ENCODE results near the gene MPRIP.

DNA sequence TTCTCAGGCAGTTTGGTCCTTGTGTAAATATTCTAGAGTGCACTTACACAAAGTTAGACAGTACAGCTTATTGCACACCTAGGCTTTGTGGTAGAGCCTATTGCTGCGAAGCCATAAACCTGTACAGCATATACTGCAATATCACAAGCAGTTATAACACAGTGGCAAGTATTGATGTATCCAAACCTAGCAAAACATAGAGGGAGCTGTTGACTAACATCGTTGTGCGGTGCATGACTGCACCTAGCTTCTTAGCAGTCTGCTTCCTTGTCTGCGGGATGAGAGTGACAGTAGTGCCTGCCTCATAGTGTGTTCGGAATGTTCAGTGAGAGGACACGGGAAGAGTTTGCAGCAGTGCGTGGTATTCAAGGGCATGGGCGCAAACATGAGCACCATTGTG lies 78.9 kb downstream of the MPRIP start:
- TF ChIP-seq ZFP3 (CRISPR knock-in tag; IDR thresholded peaks at IDR 0.05) (no peak), ZFP30 (CRISPR knock-in tag; IDR thresholded peaks at IDR 0.05) (no peak), TOX (CRISPR knock-in tag; IDR thresholded peaks at IDR 0.05; ENCODE audit: borderline replicate concordance) (no peak), ZNF565 (CRISPR knock-in tag; conservative IDR thresholded peaks at IDR 0.05; ENCODE audit: low read depth) (no peak), CREB5 (CRISPR knock-in tag; IDR thresholded peaks at IDR 0.05; ENCODE audit: low read depth) (no peak), ZNF8 (CRISPR knock-in tag; IDR thresholded peaks at IDR 0.05) (no peak), RARB (CRISPR knock-in tag; IDR thresholded peaks at IDR 0.05) (no peak), ISL1 (CRISPR knock-in tag; IDR thresholded peaks at IDR 0.05) (no peak), TCF4 (CRISPR knock-in tag; IDR thresholded peaks at IDR 0.05; ENCODE audit: borderline replicate concordance) (no peak), PATZ1 (CRISPR knock-in tag; IDR thresholded peaks at IDR 0.05; ENCODE audit: borderline replicate concordance) (no peak), CSDC2 (CRISPR knock-in tag; IDR thresholded peaks at IDR 0.05) (no peak)
- TF ChIP-seq, protein P1, sequence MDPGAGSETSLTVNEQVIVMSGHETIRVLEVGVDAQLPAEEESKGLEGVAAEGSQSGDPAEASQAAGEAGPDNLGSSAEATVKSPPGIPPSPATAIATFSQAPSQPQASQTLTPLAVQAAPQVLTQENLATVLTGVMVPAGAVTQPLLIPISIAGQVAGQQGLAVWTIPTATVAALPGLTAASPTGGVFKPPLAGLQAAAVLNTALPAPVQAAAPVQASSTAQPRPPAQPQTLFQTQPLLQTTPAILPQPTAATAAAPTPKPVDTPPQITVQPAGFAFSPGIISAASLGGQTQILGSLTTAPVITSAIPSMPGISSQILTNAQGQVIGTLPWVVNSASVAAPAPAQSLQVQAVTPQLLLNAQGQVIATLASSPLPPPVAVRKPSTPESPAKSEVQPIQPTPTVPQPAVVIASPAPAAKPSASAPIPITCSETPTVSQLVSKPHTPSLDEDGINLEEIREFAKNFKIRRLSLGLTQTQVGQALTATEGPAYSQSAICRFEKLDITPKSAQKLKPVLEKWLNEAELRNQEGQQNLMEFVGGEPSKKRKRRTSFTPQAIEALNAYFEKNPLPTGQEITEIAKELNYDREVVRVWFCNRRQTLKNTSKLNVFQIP (CRISPR knock-in tag; IDR thresholded peaks at IDR 0.05; ENCODE audit: borderline replicate concordance, low read depth), result no peak
- TF ChIP-seq, protein P2, sequence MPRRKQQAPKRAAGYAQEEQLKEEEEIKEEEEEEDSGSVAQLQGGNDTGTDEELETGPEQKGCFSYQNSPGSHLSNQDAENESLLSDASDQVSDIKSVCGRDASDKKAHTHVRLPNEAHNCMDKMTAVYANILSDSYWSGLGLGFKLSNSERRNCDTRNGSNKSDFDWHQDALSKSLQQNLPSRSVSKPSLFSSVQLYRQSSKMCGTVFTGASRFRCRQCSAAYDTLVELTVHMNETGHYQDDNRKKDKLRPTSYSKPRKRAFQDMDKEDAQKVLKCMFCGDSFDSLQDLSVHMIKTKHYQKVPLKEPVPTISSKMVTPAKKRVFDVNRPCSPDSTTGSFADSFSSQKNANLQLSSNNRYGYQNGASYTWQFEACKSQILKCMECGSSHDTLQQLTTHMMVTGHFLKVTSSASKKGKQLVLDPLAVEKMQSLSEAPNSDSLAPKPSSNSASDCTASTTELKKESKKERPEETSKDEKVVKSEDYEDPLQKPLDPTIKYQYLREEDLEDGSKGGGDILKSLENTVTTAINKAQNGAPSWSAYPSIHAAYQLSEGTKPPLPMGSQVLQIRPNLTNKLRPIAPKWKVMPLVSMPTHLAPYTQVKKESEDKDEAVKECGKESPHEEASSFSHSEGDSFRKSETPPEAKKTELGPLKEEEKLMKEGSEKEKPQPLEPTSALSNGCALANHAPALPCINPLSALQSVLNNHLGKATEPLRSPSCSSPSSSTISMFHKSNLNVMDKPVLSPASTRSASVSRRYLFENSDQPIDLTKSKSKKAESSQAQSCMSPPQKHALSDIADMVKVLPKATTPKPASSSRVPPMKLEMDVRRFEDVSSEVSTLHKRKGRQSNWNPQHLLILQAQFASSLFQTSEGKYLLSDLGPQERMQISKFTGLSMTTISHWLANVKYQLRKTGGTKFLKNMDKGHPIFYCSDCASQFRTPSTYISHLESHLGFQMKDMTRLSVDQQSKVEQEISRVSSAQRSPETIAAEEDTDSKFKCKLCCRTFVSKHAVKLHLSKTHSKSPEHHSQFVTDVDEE (CRISPR knock-in tag; IDR thresholded peaks at IDR 0.05), result no peak

Data from SK-N-SH treated with all-trans-retinoic acid at 6 μM for 48 hours (cell line).